Thyroid gland (tissue), 4 donors: ENCODE results near the gene OR5A2.

Experiments used
- POLR2A ChIP-seq, 2 donors: fragments of 450-650 bp; IDR thresholded peaks; one replicate each; pipeline ENCODE4 v1.6.1; 2017; ENCODE audit warnings: antibody characterized with exemption in 2 of 2, mild to moderate bottlenecking in 2 of 2, moderate library complexity in 1 of 2
- TF ChIP-seq, protein P1 (sequence below), 6 experiments: fragments of 200-600 bp in 3 of 6; fragments of 450-650 bp in 3 of 6; sonication (generic) in 3 of 6; IDR thresholded peaks; one replicate each; pipeline ENCODE4 v1.5.1; 2016 to 2019; ENCODE audit warnings: antibody characterized with exemption in 6 of 6, mild to moderate bottlenecking in 2 of 6, inconsistent platforms in 1 of 6, moderate library complexity in 1 of 6

DNA sequence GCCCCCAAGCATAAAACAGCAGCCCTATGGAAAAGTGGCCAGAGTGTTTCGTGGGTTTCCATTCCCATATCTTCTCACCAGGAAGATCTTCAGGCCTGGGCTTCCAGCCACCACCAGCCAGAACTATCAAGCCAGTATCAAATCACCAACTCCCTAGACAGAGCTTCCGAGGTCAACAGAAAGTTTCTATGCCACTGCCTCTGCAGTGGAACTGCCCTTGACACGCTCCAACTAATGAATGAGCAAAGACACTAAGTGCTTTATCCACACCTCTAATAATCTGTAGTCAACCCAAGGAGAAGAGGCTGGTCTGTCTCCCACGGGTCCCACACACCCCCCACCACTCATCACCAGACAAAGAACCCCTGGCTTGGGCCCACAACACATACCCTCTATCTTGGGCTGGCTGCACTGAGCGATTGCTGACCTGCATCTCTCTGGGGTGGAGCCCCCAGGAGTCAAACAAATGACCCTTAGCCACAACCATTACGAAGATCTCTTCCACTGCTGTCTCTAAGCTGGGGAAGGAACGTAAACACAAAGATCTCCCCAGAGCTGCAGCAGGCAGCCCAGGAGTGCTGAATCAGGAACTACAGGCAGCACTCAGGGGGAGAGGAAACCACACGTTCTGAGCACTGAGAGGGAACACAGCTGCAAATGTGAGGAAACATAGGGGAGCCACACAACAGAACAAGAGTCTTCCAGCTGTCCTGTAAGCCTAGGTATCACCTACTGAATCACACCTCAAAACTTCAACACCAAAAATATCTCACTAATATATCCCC, 57.8 kb downstream of the OR5A2 start:
- TF ChIP-seq POLR2A (IDR thresholded peaks at IDR 0.05): no peak
- TF ChIP-seq, protein P1, sequence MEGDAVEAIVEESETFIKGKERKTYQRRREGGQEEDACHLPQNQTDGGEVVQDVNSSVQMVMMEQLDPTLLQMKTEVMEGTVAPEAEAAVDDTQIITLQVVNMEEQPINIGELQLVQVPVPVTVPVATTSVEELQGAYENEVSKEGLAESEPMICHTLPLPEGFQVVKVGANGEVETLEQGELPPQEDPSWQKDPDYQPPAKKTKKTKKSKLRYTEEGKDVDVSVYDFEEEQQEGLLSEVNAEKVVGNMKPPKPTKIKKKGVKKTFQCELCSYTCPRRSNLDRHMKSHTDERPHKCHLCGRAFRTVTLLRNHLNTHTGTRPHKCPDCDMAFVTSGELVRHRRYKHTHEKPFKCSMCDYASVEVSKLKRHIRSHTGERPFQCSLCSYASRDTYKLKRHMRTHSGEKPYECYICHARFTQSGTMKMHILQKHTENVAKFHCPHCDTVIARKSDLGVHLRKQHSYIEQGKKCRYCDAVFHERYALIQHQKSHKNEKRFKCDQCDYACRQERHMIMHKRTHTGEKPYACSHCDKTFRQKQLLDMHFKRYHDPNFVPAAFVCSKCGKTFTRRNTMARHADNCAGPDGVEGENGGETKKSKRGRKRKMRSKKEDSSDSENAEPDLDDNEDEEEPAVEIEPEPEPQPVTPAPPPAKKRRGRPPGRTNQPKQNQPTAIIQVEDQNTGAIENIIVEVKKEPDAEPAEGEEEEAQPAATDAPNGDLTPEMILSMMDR (IDR thresholded peaks at IDR 0.05): no peak
